ENCODE measurements around the gene CTNNA2.
"Not testable (repeated sequence)": the region's sequence is repeated elsewhere in the genome, so short reads cannot be mapped to it uniquely, and the experiment has no call there.

CTNNA2 gene

GRCh38 chr2:80070587-80070986, 557.7 kb downstream of the CTNNA2 start:
- H3K27me3 ChIP-seq (ENCODE audit: control insufficient read depth, insufficient read depth, low read length) = no peaks in the 10 kb centered on the region
- no peaks in the 10 kb centered on the region for H3K36me3 ChIP-seq (ENCODE audit: control insufficient read depth, insufficient read depth, low read length)

GRCh38 chr2:80071941-80072340, 559.1 kb downstream of the CTNNA2 start:
- Histone ChIP-seq H3K36me3 (ENCODE audit: control insufficient read depth, insufficient read depth, low read length) (no peaks in the 10 kb centered on the region), H3K9me3 (ENCODE audit: control insufficient read depth, low read length) (no peaks in the 10 kb centered on the region), H3K9ac (ENCODE audit: low read length) (no peak overlapping the region), H3K4me1 (ENCODE audit: control insufficient read depth, insufficient read depth, low read length) (no peaks in the 10 kb centered on the region), H3K27me3 (ENCODE audit: control insufficient read depth, insufficient read depth, low read length) (no peaks in the 10 kb centered on the region), H3K4me3 (ENCODE audit: low read length) (no peak overlapping the region)

More at GRCh38 chr2:80070587-80070986, 557.7 kb downstream of the CTNNA2 start:
- no peak overlapping the region for H3K9ac ChIP-seq (ENCODE audit: low read length)
- no peaks in the 10 kb centered on the region for H3K9me3 ChIP-seq (ENCODE audit: control insufficient read depth, low read length)
- H3K4me1 ChIP-seq (ENCODE audit: control insufficient read depth, insufficient read depth, low read length) = no peaks in the 10 kb centered on the region
- no peak overlapping the region for H3K4me3 ChIP-seq (ENCODE audit: low read length)

- Histone ChIP-seq H3K4me3 (ENCODE audit: low read length) (no peak overlapping the region), H3K36me3 (ENCODE audit: control insufficient read depth, insufficient read depth, low read length) (no peaks in the 10 kb centered on the region), H3K4me1 (ENCODE audit: control insufficient read depth, insufficient read depth, low read length) (no peaks in the 10 kb centered on the region), H3K27me3 (ENCODE audit: control insufficient read depth, insufficient read depth, low read length) (no peaks in the 10 kb centered on the region), H3K9ac (ENCODE audit: low read length) (no peak overlapping the region), H3K9me3 (ENCODE audit: control insufficient read depth, low read length) (no peaks in the 10 kb centered on the region)
Observed at GRCh38 chr2:80073134-80073561, 560.3 kb downstream of the CTNNA2 start.

GRCh38 chr2:80074321-80075070, 561.6 kb downstream of the CTNNA2 start:
- Histone ChIP-seq H3K4me3 (ENCODE audit: low read length) (no peak overlapping the region), H3K4me1 (ENCODE audit: control insufficient read depth, insufficient read depth, low read length) (no peaks in the 10 kb centered on the region), H3K36me3 (ENCODE audit: control insufficient read depth, insufficient read depth, low read length) (no peaks in the 10 kb centered on the region), H3K9ac (ENCODE audit: low read length) (no peak overlapping the region), H3K9me3 (ENCODE audit: control insufficient read depth, low read length) (no peaks in the 10 kb centered on the region), H3K27me3 (ENCODE audit: control insufficient read depth, insufficient read depth, low read length) (no peaks in the 10 kb centered on the region)

- no peak overlapping the region for H3K9ac ChIP-seq (ENCODE audit: low read length)
- no peaks in the 10 kb centered on the region for H3K27me3 ChIP-seq (ENCODE audit: control insufficient read depth, insufficient read depth, low read length)
- H3K4me1 ChIP-seq (ENCODE audit: control insufficient read depth, insufficient read depth, low read length) = no peaks in the 10 kb centered on the region
- no peak overlapping the region for H3K4me3 ChIP-seq (ENCODE audit: low read length)
- H3K9me3 ChIP-seq (ENCODE audit: control insufficient read depth, low read length) = no peaks in the 10 kb centered on the region
- H3K36me3 ChIP-seq (ENCODE audit: control insufficient read depth, insufficient read depth, low read length) = no peaks in the 10 kb centered on the region
Observed at GRCh38 chr2:80075719-80076118, 562.9 kb downstream of the CTNNA2 start.

- Histone ChIP-seq H3K27me3 (ENCODE audit: control insufficient read depth, insufficient read depth, low read length) (no peaks in the 10 kb centered on the region), H3K36me3 (ENCODE audit: control insufficient read depth, insufficient read depth, low read length) (no peaks in the 10 kb centered on the region), H3K4me1 (ENCODE audit: control insufficient read depth, insufficient read depth, low read length) (no peaks in the 10 kb centered on the region), H3K9ac (ENCODE audit: low read length) (no peak overlapping the region), H3K9me3 (ENCODE audit: control insufficient read depth, low read length) (no peaks in the 10 kb centered on the region), H3K4me3 (ENCODE audit: low read length) (no peak overlapping the region)
Observed at GRCh38 chr2:80078290-80079036, 565.6 kb downstream of the CTNNA2 start.

GRCh38 chr2:80080957-80081356, 568.1 kb downstream of the CTNNA2 start:
- Histone ChIP-seq H3K27me3 (ENCODE audit: control insufficient read depth, insufficient read depth, low read length) (no peaks in the 10 kb centered on the region), H3K9ac (ENCODE audit: low read length) (no peak overlapping the region), H3K4me1 (ENCODE audit: control insufficient read depth, insufficient read depth, low read length) (no peaks in the 10 kb centered on the region), H3K36me3 (ENCODE audit: control insufficient read depth, insufficient read depth, low read length) (no peaks in the 10 kb centered on the region), H3K4me3 (ENCODE audit: low read length) (no peak overlapping the region), H3K9me3 (ENCODE audit: control insufficient read depth, low read length) (no peaks in the 10 kb centered on the region)

- Histone ChIP-seq H3K27me3 (ENCODE audit: control insufficient read depth, insufficient read depth, low read length) (no peaks in the 10 kb centered on the region), H3K36me3 (ENCODE audit: control insufficient read depth, insufficient read depth, low read length) (no peaks in the 10 kb centered on the region), H3K9me3 (ENCODE audit: control insufficient read depth, low read length) (no peaks in the 10 kb centered on the region), H3K9ac (ENCODE audit: low read length) (no peak overlapping the region), H3K4me1 (ENCODE audit: control insufficient read depth, insufficient read depth, low read length) (no peaks in the 10 kb centered on the region), H3K4me3 (ENCODE audit: low read length) (no peak overlapping the region)
Observed at GRCh38 chr2:80086831-80087230, 574.0 kb downstream of the CTNNA2 start.

- no peak overlapping the region for H3K4me3 ChIP-seq (ENCODE audit: low read length)
- no peaks in the 10 kb centered on the region for H3K27me3 ChIP-seq (ENCODE audit: control insufficient read depth, insufficient read depth, low read length)
- H3K36me3 ChIP-seq (ENCODE audit: control insufficient read depth, insufficient read depth, low read length) = no peaks in the 10 kb centered on the region
- H3K9me3 ChIP-seq (ENCODE audit: control insufficient read depth, low read length) = no peaks in the 10 kb centered on the region
- no peak overlapping the region for H3K9ac ChIP-seq (ENCODE audit: low read length)
- no peaks in the 10 kb centered on the region for H3K4me1 ChIP-seq (ENCODE audit: control insufficient read depth, insufficient read depth, low read length)
Observed at GRCh38 chr2:80091237-80091636, 578.4 kb downstream of the CTNNA2 start.

- no peaks in the 10 kb centered on the region for H3K36me3 ChIP-seq (ENCODE audit: control insufficient read depth, insufficient read depth, low read length)
- H3K4me1 ChIP-seq (ENCODE audit: control insufficient read depth, insufficient read depth, low read length) = no peaks in the 10 kb centered on the region
- H3K9me3 ChIP-seq (ENCODE audit: control insufficient read depth, low read length) = no peaks in the 10 kb centered on the region
- no peak overlapping the region for H3K9ac ChIP-seq (ENCODE audit: low read length)
- no peak overlapping the region for H3K4me3 ChIP-seq (ENCODE audit: low read length)
- H3K27me3 ChIP-seq (ENCODE audit: control insufficient read depth, insufficient read depth, low read length) = no peaks in the 10 kb centered on the region
Observed at GRCh38 chr2:80092474-80092873, 579.6 kb downstream of the CTNNA2 start.

- H3K4me1 ChIP-seq (ENCODE audit: control insufficient read depth, insufficient read depth, low read length); H3K9ac ChIP-seq (ENCODE audit: low read length); H3K9me3 ChIP-seq (ENCODE audit: control insufficient read depth, low read length); H3K27me3 ChIP-seq (ENCODE audit: control insufficient read depth, insufficient read depth, low read length); H3K4me3 ChIP-seq (ENCODE audit: low read length); H3K36me3 ChIP-seq (ENCODE audit: control insufficient read depth, insufficient read depth, low read length): not testable (repeated sequence)
Observed at GRCh38 chr2:80098503-80098902, 585.7 kb downstream of the CTNNA2 start.

- H3K36me3 ChIP-seq (ENCODE audit: control insufficient read depth, insufficient read depth, low read length) = no peaks in the 10 kb centered on the region
- no peaks in the 10 kb centered on the region for H3K9me3 ChIP-seq (ENCODE audit: control insufficient read depth, low read length)
- no peak overlapping the region for H3K9ac ChIP-seq (ENCODE audit: low read length)
- H3K27me3 ChIP-seq (ENCODE audit: control insufficient read depth, insufficient read depth, low read length) = no peaks in the 10 kb centered on the region
- no peaks in the 10 kb centered on the region for H3K4me1 ChIP-seq (ENCODE audit: control insufficient read depth, insufficient read depth, low read length)
- no peak overlapping the region for H3K4me3 ChIP-seq (ENCODE audit: low read length)
Observed at GRCh38 chr2:80102026-80102425, 589.2 kb downstream of the CTNNA2 start.

Measured in mucosa of stomach (tissue), 1 donor.